ENCODE data around the gene CCDC188. TPM values are rescaled to one million over a fixed set of nuclear protein-coding genes. Genes with fewer than 3 reads are reported as not detected.

Gene CCDC188
- 1 to 10 TPM in 1 of 4 donors, not detected in 3; 2.1 TPM for total RNA-seq

- no peak within 1 kb of the TSS for H3K27ac ChIP-seq
- H3K36me3 ChIP-seq, result peaks cover 0 to 4% (median 0%) of the 10 kb centered on the region in 3 donors
- H3K4me3 ChIP-seq, result no peak within 1 kb of the TSS
- WGBS, 2 donors, result 71 to 83% methylated on average over 1 to 3 of the region's 14 CpGs
- H3K27me3 ChIP-seq, result peaks cover 0 to 21% (median 0%) of the 10 kb centered on the region in 4 donors
- intact Hi-C loops (cut with DNase I), result no loop called here
- DNase-seq, result no peak
- TF ChIP-seq POLR2A (IDR thresholded peaks at IDR 0.05) (no peak), CTCF (IDR thresholded peaks at IDR 0.05) (no peak)
- peaks cover 0 to 4% (median 0%) of the 10 kb centered on the region in 3 donors for H3K4me1 ChIP-seq
- no peaks in the 10 kb centered on the region for H3K9me3 ChIP-seq
Observed at GRCh38 chr22:20150381-20151275, at the start of gene CCDC188. Gene CCDC188 (minus strand): TSS chr22:20151055. CDS start chr22:20150986, 69 bp downstream.

GRCh38 chr22:20199906-20200305 is 49.1 kb upstream of the CCDC188 start:
- Histone ChIP-seq H3K4me3 (no peak overlapping the region), H3K4me1 (peaks cover 10 to 22% (median 12%) of the 10 kb centered on the region in 3 donors), H3K27ac (no peak overlapping the region), H3K9me3 (no peaks in the 10 kb centered on the region), H3K36me3 (no peaks in the 10 kb centered on the region), H3K27me3 (peaks cover 0 to 21% (median 0%) of the 10 kb centered on the region in 4 donors)
- no peak for DNase-seq
- intact Hi-C loops (cut with DNase I), result no loop called here
- WGBS, 2 donors, result 92 to 100% methylated on average over 3 to 5 of the region's 5 CpGs
- TF ChIP-seq CTCF (IDR thresholded peaks at IDR 0.05) (no peak), POLR2A (IDR thresholded peaks at IDR 0.05) (no peak)

- H3K27me3 ChIP-seq, result peaks cover 0 to 21% (median 0%) of the 10 kb centered on the region in 4 donors
Observed at GRCh38 chr22:20199413-20199842, 48.6 kb upstream of the CCDC188 start.

GRCh38 chr22:20198557-20199319 is 47.9 kb upstream of the CCDC188 start:
- Histone ChIP-seq H3K4me1 (peaks cover 7 to 11% (median 10%) of the 10 kb centered on the region in 3 donors), H3K9me3 (no peaks in the 10 kb centered on the region), H3K27ac (no peak overlapping the region), H3K27me3 (peaks cover 0 to 21% (median 0%) of the 10 kb centered on the region in 4 donors), H3K36me3 (no peaks in the 10 kb centered on the region), H3K4me3 (no peak overlapping the region)
- 68 to 80% methylated on average over 8 to 9 of the region's 10 CpGs for WGBS, 2 donors
- no peak for TF ChIP-seq POLR2A (IDR thresholded peaks at IDR 0.05)
- TF ChIP-seq CTCF (IDR thresholded peaks at IDR 0.05), result no peak
- intact Hi-C loops (cut with DNase I), result no loop called here
- DNase-seq, result no peak

More at GRCh38 chr22:20199413-20199842, 48.6 kb upstream of the CCDC188 start:
- TF ChIP-seq POLR2A (IDR thresholded peaks at IDR 0.05) (no peak), CTCF (IDR thresholded peaks at IDR 0.05) (no peak)
- no peaks in the 10 kb centered on the region for H3K9me3 ChIP-seq
- intact Hi-C loops (cut with DNase I), result no loop called here
- no peak for DNase-seq
- no peaks in the 10 kb centered on the region for H3K36me3 ChIP-seq
- H3K4me3 ChIP-seq, result no peak overlapping the region
- WGBS, 2 donors, result 77 to 86% methylated on average over 1 of the region's 1 CpG
- H3K27ac ChIP-seq, result no peak overlapping the region
- peaks cover 10 to 18% (median 12%) of the 10 kb centered on the region in 3 donors for H3K4me1 ChIP-seq
